Measurements from ENCODE around the gene CD40. TPM values are rescaled to one million over a fixed set of nuclear protein-coding genes. Genes with fewer than 3 reads are reported as not detected.

The CD40 gene
- total RNA-seq, 2 experiments from 2014 or later = 1.3 to 2.2 TPM

Other genes starting within 250 kb of the CD40 start
- 1 to 10 TPM; 2.2 to 4.4 TPM for gene ZSWIM1, start 237.1 kb upstream of the CD40 start, total RNA-seq
- 1 to 10 TPM in 1 of 2 experiments, under 1 TPM in 1; 0.55 to 1.2 TPM for gene SPATA25, start 230.7 kb upstream of the CD40 start, total RNA-seq
- gene NEURL2, start 227.1 kb upstream of the CD40 start, total RNA-seq = 1 to 10 TPM in 1 of 2 experiments, under 1 TPM in 1; 0.91 to 1.9 TPM
- gene CTSA, start 227.0 kb upstream of the CD40 start, total RNA-seq = 10 to 100 TPM; 55.5 to 69.6 TPM
- gene PLTP, start 206.2 kb upstream of the CD40 start, total RNA-seq = 1 to 10 TPM; 3.2 to 3.3 TPM
- 10 to 100 TPM; 41.6 to 52.3 TPM for gene PCIF1, start 183.6 kb upstream of the CD40 start, total RNA-seq
- 10 to 100 TPM; 39.4 to 40.6 TPM for gene ZNF335, start 146.1 kb upstream of the CD40 start, total RNA-seq
- under 1 TPM in 1 of 2 experiments, not detected in 1; 0.30 TPM for gene MMP9, start 109.4 kb upstream of the CD40 start, total RNA-seq
- 1 to 10 TPM; 1.7 to 2.0 TPM for gene SLC12A5, start 89.1 kb upstream of the CD40 start, total RNA-seq
- gene NCOA5, start 28.4 kb upstream of the CD40 start, total RNA-seq = 10 to 100 TPM; 24.5 to 36.9 TPM
- not detected for gene CDH22, start 190.2 kb downstream of the CD40 start, total RNA-seq

Measured in activated CD8-positive, alpha-beta memory T cell treated with anti-CD3 and anti-CD28 coated beads, Interleukin-2, amount 10 ng/mL, durations not matched to agents 7 days and 5 days (primary cell).